Stimulated activated naive CD8-positive, alpha-beta T cell treated with anti-CD3 and anti-CD28 coated beads, Interleukin-15, Interleukin-2, amounts not matched to agents 100 ng/mL and 50 ng/mL, for 24 hours (primary cell): Measurements from ENCODE around the gene USO1.
"Not testable (repeated sequence)": the region's sequence is repeated elsewhere in the genome, so short reads cannot be mapped to it uniquely, and the experiment has no call there.

Experiments used
- H3K27ac Mint-ChIP-seq: one replicate; pipeline ENCODE4 v1.8.0; 2021; ENCODE audit warnings: mild to moderate bottlenecking, mixed read lengths
- H3K27me3 Mint-ChIP-seq: one replicate; pipeline ENCODE4 v1.8.0; 2021; ENCODE audit warnings: mixed read lengths
- H3K36me3 Mint-ChIP-seq: one replicate; pipeline ENCODE4 v1.8.0; 2021; ENCODE audit warnings: low read depth, mixed read lengths
- H3K4me1 Mint-ChIP-seq: one replicate; pipeline ENCODE4 v1.8.0; 2021; ENCODE audit warnings: low read depth, mixed read lengths
- H3K4me3 Mint-ChIP-seq: one replicate; pipeline ENCODE4 v1.8.0; 2021; ENCODE audit warnings: mild to moderate bottlenecking, mixed read lengths
- H3K9me3 Mint-ChIP-seq: one replicate; pipeline ENCODE4 v1.8.0; 2021; ENCODE audit warnings: mixed read lengths

The USO1 gene

GRCh38 chr4:75699299-75699698 lies 25.1 kb upstream of the USO1 start:
- Mint-ChIP-seq H3K4me1 (peaks cover 48% of the 10 kb centered on the region), H3K36me3 (no peaks in the 10 kb centered on the region), H3K9me3 (no peaks in the 10 kb centered on the region), H3K4me3 (peak overlapping the region; percentile 55), H3K27ac (peak overlapping the region; percentile 95), H3K27me3 (no peaks in the 10 kb centered on the region)

GRCh38 chr4:75702919-75703411 lies 21.4 kb upstream of the USO1 start:
- H3K36me3 Mint-ChIP-seq, result no peaks in the 10 kb centered on the region
- H3K9me3 Mint-ChIP-seq, result no peaks in the 10 kb centered on the region
- H3K4me3 Mint-ChIP-seq, result no peak overlapping the region

GRCh38 chr4:75705198-75705977 lies 19.0 kb upstream of the USO1 start:
- Mint-ChIP-seq H3K36me3 (no peaks in the 10 kb centered on the region), H3K4me1 (peaks cover 4% of the 10 kb centered on the region), H3K4me3 (no peak overlapping the region), H3K27ac (no peak overlapping the region), H3K9me3 (no peaks in the 10 kb centered on the region), H3K27me3 (no peaks in the 10 kb centered on the region)

More at GRCh38 chr4:75702919-75703411, 21.4 kb upstream of the USO1 start:
- H3K27ac Mint-ChIP-seq, result no peak overlapping the region
- H3K4me1 Mint-ChIP-seq, result peaks cover 18% of the 10 kb centered on the region
- no peaks in the 10 kb centered on the region for H3K27me3 Mint-ChIP-seq

GRCh38 chr4:75708218-75708691 lies 16.1 kb upstream of the USO1 start:
- Mint-ChIP-seq H3K4me1 (peaks cover 4% of the 10 kb centered on the region), H3K36me3 (no peaks in the 10 kb centered on the region), H3K27me3 (no peaks in the 10 kb centered on the region), H3K4me3 (no peak overlapping the region), H3K27ac (peak overlapping the region; percentile 36), H3K9me3 (no peaks in the 10 kb centered on the region)

GRCh38 chr4:75710246-75710645 lies 14.1 kb upstream of the USO1 start:
- Mint-ChIP-seq H3K27me3 (no peaks in the 10 kb centered on the region), H3K4me1 (peaks cover 4% of the 10 kb centered on the region), H3K27ac (no peak overlapping the region), H3K36me3 (no peaks in the 10 kb centered on the region), H3K4me3 (no peak overlapping the region), H3K9me3 (no peaks in the 10 kb centered on the region)

- Mint-ChIP-seq H3K4me1 (peaks cover 4% of the 10 kb centered on the region), H3K9me3 (no peaks in the 10 kb centered on the region), H3K27me3 (no peaks in the 10 kb centered on the region), H3K4me3 (no peak overlapping the region), H3K27ac (no peak overlapping the region), H3K36me3 (peaks cover 5% of the 10 kb centered on the region)
Observed at GRCh38 chr4:75714011-75714410, 10.4 kb upstream of the USO1 start.

GRCh38 chr4:75714704-75715103 lies 9.7 kb upstream of the USO1 start:
- Mint-ChIP-seq H3K27ac (no peak overlapping the region), H3K9me3 (no peaks in the 10 kb centered on the region), H3K4me1 (no peaks in the 10 kb centered on the region), H3K36me3 (peaks cover 5% of the 10 kb centered on the region), H3K4me3 (no peak overlapping the region), H3K27me3 (no peaks in the 10 kb centered on the region)

GRCh38 chr4:75715105-75715799 lies 9.1 kb upstream of the USO1 start:
- Mint-ChIP-seq H3K4me3 (no peak overlapping the region), H3K27me3 (no peaks in the 10 kb centered on the region), H3K27ac (no peak overlapping the region), H3K4me1 (no peaks in the 10 kb centered on the region), H3K36me3 (peaks cover 5% of the 10 kb centered on the region), H3K9me3 (no peaks in the 10 kb centered on the region)

- H3K36me3 Mint-ChIP-seq, H3K4me3 Mint-ChIP-seq, H3K27me3 Mint-ChIP-seq, H3K27ac Mint-ChIP-seq, H3K9me3 Mint-ChIP-seq, H3K4me1 Mint-ChIP-seq: not testable (repeated sequence)
Observed at GRCh38 chr4:75716054-75716453, 8.3 kb upstream of the USO1 start.

GRCh38 chr4:75717408-75717807 lies 7.0 kb upstream of the USO1 start:
- peaks cover 6% of the 10 kb centered on the region for H3K4me1 Mint-ChIP-seq
- H3K27ac Mint-ChIP-seq, result no peak overlapping the region
- no peaks in the 10 kb centered on the region for H3K27me3 Mint-ChIP-seq
- peaks cover 5% of the 10 kb centered on the region for H3K36me3 Mint-ChIP-seq
- no peak overlapping the region for H3K4me3 Mint-ChIP-seq
- no peaks in the 10 kb centered on the region for H3K9me3 Mint-ChIP-seq

GRCh38 chr4:75718529-75718928 lies 5.8 kb upstream of the USO1 start:
- peaks cover 5% of the 10 kb centered on the region for H3K36me3 Mint-ChIP-seq
- peaks cover 15% of the 10 kb centered on the region for H3K4me1 Mint-ChIP-seq
- H3K27me3 Mint-ChIP-seq, result no peaks in the 10 kb centered on the region
- no peaks in the 10 kb centered on the region for H3K9me3 Mint-ChIP-seq
- no peak overlapping the region for H3K4me3 Mint-ChIP-seq
- H3K27ac Mint-ChIP-seq, result no peak overlapping the region

GRCh38 chr4:75722417-75722816 lies 2.0 kb upstream of the USO1 start:
- H3K27ac Mint-ChIP-seq, result no peak overlapping the region
- H3K27me3 Mint-ChIP-seq, result no peaks in the 10 kb centered on the region

GRCh38 chr4:75723163-75724065 lies 963 bp upstream of the USO1 start:
- H3K36me3 Mint-ChIP-seq, result peaks cover 18% of the 10 kb centered on the region
- H3K27ac Mint-ChIP-seq, result peak overlapping the region; percentile 97
- peak overlapping the region; percentile 95 for H3K4me3 Mint-ChIP-seq
- no peaks in the 10 kb centered on the region for H3K27me3 Mint-ChIP-seq
- peaks cover 54% of the 10 kb centered on the region for H3K4me1 Mint-ChIP-seq
- no peaks in the 10 kb centered on the region for H3K9me3 Mint-ChIP-seq

More at GRCh38 chr4:75722417-75722816, 2.0 kb upstream of the USO1 start:
- Mint-ChIP-seq H3K4me3 (no peak overlapping the region), H3K9me3 (no peaks in the 10 kb centered on the region), H3K36me3 (peaks cover 14% of the 10 kb centered on the region), H3K4me1 (peaks cover 45% of the 10 kb centered on the region)

- Mint-ChIP-seq H3K4me1 (peaks cover 64% of the 10 kb centered on the region), H3K4me3 (peak overlapping the region; percentile 95), H3K27me3 (no peaks in the 10 kb centered on the region), H3K9me3 (no peaks in the 10 kb centered on the region), H3K27ac (peak overlapping the region; percentile 97), H3K36me3 (peaks cover 17% of the 10 kb centered on the region)
Observed at GRCh38 chr4:75724867-75725724, 719 bp downstream of the USO1 start.
